GM18867 (cell line): ENCODE results near the gene PHYH.
"Not testable (repeated sequence)": the region's sequence is repeated elsewhere in the genome, so short reads cannot be mapped to it uniquely, and the experiment has no call there.

Experiments
- ATAC-seq: cut with Tn5 transposase; IDR thresholded peaks from one replicate; pipeline ENCODE4 v1.9.1; 2021; ENCODE audit warnings: mild to moderate bottlenecking, moderate library complexity; ENCODE audit not compliant: unreplicated experiment

PHYH gene

DNA sequence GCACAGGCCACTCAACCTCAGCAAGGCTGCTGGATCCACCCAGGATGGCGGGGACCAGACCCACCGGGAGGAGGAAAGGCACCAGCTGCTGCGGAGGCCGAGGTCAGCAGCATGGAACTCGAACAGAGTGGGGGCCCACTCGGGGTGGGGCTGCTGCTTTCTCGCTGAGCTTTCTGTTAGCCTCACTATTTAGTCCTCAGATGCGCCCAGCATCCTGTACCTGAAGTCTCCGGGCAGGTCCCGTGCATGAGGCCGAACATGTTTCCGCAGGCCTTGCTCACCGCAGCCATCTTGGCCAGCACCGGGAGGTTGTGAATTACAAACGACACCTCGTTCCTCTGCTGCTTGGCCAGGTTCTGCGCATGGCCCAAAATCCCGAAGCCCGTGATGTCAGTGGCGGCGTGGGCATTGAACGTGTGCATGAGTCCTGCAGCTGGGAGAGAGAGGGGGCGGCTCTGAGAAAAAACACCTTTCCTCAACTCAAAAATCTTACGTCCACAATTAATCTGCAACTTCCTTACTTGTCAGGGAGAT is 22.8 kb upstream of the PHYH start:
- no peak for ATAC-seq

DNA sequence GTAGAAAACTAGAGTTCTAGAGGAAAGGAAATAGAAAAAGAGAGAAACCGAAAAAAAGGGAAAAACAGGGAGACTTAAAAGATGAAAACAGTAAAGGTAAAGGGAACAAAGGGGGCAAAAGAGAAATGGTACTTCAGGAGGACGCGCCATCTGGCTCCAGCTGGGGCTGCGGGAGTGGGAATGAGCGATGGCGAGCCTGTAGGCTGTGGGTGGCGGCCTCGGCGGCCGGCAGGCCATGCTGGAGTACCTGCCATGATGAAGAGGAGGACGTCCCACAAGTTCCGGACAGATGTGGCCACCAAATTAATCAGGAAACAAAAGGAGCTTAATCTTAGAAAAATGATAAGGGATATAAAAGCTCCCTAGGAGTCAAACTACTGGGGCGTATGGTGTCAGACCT is 21.7 kb upstream of the PHYH start:
- ATAC-seq = no peak

DNA sequence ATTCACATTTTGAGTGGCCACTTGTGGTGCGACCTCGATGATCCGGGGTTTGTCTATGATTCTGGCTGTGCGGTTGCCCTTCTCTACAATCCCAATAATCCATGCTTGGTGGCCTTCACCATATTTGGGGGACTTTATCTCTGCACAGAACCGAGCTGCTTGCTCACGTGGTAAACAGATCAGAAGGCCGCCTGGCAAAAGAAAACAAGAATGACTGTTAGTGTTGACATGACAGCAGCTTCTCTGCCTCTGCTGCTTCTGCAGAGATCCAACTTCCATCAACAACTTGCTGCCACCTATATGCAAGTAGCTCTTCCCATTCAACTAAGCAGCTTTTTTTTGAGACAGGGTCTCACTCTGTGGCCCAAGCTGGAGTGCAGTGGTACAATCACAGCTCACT is 19.3 kb upstream of the PHYH start:
- no peak for ATAC-seq

DNA sequence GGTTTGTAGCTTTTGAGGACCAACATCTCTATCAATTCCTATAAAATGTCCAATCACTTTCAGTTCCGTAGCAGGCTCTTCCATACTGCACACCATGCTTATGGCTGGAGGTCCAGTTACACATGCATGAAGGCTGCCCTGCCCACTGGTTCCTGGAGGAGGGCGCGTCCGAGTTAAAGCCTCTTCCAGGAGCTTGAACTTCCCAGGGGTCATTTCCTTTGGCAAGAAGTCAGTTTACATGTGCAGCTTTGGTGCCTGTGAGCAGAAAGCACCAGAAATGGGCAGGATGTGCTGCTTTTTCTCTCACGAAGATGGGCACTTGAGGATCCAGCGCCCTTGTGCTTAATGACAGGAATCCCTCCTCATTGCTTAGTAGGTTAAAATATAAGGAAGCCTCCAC is 17.6 kb upstream of the PHYH start:
- no peak for ATAC-seq

DNA sequence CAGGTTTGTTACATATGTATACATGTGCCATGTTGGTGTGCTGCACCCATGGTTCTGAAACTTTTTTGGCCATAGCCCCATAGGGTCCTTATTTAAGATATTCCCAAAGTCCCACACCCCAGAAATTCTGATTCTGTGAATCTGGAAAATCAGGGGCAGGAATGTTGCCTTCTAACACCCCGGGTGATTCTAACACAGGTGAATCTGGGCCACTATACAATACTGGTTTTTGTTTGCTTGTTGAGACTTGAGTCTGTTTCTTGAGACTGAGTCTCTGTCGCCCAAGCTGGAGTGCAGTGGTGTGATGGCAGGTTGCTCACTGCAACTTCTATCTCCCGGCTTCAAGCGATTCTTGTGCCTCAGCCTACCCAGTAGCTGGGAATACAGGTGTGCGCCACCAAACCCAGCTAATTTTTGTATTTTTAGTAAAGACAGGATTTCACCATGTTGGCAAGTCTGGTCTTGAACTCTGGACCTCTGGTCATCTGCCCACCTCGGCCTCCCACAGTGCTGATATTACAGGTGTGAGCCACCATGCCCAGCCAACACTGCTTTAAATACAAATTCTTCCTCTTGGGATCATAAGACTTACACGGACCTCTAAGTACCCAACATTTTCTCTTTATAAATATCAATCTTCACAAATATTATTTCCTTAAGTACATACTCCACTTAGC is 16.9 kb upstream of the PHYH start:
- ATAC-seq = no peak

DNA sequence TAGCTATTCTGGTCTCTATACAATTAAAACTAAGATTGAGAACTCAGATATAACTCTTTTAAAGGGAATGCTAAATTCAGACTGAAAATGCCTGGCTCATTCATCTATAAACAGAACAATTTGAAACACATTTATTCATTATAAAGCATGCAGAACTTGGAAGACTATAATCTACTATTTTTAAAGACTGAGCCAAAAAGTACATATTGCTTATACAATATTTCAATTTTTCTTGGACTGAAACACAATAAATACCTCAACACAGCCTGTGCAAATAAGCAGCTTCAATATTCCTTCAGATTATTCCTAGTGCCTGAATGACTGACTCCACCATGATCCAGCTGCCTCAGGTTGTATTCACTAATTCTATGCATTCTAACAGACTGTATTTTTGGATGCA is 15.5 kb upstream of the PHYH start:
- no peak for ATAC-seq

DNA sequence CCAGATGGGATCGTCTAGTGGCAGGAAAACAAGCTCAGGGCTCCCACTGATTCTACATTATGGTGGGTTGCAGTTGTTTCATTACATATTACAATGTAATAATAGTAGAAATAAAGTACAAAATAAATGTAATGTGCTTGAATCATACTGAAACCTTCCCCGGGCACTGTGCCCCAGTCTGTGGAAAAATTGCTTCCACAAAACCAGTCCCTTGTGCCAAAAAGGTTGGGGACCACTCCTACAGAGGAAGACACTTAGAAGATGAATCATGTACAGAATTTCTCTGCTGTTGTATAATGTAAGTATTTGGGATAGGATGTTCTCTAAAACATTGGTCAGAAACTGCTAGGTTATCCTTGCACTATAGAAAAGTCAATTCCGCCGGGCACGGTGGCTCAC is 11.3 kb upstream of the PHYH start:
- no peak for ATAC-seq

DNA sequence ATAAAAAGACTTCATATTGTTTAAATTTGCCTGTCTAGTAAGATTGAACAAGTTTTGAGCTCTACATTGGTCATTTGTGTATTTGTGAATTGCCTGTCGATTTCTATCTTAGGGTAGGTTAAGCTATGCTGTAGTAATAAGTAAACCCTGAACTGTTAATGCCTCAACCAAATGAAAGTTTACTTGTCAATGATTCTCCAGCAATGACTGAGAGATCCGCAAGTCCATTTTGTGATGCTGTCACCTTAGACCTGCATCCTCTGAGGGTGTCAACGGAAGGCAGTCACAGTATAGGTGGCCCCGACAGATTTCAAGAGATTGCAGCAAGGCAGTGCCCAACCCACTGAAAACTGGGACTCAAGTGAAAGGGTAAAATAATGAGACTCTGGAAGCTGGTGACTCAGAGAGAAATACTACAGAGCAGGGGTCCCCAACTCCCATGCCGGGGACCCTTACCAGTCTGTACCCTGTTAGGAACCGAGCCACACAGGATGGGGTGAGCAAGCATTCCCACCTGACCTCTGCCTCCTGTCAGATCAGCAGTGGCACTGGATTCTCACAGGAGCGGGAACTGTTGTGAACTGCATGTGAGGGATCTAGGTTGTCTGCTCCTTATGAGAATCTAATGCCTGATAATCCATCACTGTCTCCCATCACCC is 10.8 kb upstream of the PHYH start:
- ATAC-seq = peak; percentile 62

DNA sequence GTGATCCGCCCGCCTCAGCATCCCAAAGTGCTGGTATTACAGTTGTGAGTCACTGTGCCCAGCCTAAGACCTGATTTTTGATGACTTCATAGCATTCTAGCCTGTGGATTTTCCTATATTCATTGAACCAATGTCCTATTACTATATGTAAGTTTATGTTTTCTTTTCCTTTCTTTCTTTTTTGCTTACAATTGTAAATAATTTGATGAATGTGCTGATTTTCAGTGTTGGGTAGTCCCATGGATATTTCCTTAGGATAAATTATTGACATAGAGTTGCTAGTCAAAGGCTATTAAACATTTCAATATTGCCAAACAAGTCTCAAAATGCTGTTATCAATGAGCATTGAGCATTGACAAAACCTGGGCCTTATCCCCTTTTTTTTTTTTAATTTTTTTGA is 9.9 kb upstream of the PHYH start:
- ATAC-seq = no peak

DNA sequence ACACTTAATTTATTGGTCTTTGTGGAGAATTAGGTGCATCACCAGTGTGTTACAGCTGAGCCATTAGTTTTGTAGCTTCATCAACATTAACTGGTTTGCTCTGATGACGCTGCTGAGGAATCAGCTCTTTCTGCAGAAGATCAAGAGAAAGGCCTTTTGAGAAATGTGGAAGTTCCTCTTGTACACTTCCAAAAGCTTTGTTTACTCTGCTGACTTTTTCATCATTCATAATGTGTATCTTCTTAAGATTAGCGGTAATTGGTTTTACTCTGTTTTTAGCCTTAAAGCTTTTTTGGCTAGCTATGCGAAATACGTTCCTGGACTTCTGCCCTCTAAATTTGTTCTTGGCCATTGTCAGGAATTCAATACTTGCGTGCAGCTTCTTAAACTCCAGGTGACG is 8.2 kb upstream of the PHYH start:
- no peak for ATAC-seq

DNA sequence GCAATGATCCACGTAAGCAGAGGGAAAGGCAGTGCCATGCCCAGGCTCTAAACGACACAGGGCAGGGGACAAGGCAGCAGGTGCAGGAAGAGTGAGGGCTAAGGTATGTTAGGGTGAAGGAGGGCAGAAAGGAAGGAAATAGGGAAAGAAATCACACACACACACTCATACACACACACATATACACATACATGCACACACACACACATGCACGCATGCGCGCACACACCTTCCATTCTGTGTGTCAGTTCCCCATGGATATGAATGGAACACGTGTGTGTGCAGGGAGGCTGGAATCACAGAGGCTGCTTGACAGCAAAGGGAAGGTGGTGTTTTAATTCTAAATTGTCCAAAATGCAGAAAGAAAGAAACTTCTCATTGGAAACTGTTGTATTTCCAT is 6.2 kb upstream of the PHYH start:
- ATAC-seq = no peak

DNA sequence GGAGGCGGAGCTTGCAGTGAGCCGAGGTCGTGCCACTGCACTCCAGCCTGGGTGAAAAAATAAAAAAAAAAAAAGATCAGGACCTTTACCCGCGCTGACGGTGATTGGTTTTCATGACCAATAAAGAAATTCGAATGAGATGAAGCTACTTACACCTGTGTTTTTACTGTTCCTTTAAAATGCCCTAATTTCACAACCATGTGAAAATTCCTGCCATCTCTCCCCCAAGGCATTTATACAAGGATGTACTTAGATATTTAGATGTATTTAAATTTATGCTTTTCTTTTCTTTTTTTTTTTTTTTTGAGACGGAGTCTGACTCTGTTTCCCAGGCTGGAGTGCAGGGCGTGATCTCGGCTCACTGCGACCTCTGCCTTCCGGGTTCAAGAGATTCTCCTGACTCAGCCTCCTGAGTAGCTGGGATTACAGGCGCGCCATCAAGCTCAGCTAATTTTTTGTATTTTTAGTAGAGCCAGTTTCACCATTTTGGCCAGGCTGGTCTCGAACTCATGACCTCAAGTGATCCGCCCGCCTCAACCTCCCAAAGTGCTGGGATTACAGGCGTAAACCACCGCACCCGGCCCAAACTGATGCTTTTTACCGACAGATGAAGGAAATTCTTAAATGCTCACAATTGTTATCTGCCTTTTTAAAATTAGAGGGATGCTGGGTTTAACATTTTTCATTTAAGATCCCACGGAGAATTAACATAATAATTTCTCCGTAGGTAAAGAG is 3.1 kb upstream of the PHYH start:
- ATAC-seq = no peak

DNA sequence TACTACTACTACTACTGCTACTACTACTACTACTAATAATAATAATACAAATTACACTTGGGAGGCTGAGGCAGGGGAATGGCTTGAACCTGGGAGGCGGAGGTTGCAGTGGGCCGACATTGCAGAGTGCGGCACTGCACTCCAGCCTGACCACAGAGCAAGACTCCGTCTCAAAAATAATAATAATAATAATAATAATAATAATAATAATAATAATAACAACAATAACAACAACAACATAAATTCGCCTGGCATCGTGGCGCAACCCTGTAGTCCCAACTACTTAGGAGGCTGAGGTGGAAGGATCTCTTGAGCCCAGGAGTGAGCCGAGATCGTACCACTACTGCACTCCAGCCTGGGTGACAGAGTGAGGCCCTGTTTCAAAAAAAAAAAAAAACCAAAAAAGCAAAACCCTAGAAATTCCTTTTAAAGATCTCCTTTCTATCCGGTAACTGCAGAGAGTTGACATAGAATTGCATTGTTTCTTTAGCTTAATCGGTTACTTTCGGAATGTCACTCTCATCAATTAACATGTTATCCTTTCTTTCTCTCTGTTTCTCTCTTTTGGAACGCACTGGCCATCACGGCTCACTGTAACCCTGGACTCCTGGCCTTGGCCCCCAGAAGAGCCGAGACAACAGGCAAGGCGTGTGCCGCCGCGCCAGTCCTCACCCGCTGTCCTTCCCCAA is 972 bp downstream of the PHYH start:
- ATAC-seq = no peak

DNA sequence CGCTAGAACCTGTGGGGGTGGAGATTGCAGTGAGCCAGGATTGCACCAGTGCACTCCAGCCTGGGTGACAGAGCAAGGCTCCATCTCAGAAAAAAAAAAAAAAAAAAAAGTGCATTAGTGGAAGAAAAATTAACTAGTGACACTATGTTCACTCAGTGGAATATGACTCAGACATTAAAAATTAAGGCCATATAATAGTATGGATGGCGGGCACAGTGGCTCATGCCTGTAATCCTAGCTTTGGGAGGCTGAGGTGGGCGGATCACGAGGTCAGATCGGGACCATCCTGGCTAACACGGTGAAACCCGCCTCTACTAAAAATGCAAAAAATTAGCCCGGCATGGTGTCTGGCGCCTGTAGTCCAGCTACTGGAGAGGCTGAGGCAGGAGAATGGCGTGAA is 3.4 kb downstream of the PHYH start:
- no peak for ATAC-seq

DNA sequence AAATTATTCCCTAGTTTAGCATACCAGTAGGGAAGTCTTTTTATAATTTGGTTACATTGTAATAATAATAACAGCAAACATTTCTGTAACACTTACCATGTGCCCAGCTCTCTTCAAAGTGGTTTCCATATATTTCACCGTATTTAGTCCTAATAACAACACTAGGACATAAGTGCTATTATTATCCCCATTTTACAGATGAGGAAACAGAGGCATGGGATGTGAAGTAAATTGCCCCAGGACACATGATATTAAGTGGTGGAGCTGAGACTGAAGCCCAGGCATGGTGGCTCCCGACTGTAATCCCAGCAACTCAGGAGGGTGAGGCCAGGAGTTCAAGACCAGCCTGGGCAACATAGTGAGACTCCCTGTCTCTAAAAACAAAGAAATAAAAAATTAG is 5.1 kb downstream of the PHYH start:
- ATAC-seq = no peak

DNA sequence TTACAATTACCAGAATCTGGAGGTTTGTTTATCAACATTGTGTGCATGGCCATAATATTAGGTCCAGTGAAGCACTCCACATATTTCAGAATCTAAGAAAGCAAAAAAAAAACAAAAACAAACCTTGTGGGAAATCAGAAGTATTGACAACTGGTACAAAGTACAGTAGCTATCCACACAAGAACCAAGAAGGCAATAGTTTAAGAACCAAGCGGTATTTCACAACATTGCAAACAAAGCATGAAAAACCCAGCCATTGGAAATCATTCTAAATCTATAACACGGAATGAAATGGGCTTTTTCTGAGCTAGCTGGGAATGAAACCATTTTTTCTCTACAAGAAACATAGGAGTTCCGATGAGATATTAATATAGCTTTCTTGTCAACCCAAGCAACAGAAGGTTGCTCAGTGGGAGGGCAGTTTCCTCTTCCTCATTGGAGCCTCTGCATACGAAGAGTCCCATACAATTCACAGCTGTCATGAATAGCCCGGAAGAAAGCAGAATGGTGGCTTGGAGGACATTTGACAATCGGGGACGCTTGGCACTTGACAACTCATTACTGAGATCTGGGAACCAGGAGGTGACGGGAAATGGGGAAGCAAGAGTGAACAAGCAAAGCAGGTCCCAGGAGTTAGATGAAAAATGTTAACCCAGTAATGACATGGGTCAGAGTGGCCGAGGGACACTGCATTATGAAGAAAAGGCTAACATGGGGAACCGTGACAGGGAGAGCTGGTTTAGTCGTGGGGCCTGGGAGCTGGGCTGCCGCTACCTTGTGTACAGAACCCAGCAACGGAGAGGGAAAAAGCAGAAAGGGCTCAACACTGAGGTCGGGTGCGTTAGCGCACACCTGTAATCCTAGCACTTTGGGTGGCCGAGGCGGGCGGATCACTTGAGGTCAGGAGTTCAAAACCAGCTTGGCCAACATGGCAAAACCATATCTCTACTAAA is 7.8 kb downstream of the PHYH start:
- no peak for ATAC-seq

DNA sequence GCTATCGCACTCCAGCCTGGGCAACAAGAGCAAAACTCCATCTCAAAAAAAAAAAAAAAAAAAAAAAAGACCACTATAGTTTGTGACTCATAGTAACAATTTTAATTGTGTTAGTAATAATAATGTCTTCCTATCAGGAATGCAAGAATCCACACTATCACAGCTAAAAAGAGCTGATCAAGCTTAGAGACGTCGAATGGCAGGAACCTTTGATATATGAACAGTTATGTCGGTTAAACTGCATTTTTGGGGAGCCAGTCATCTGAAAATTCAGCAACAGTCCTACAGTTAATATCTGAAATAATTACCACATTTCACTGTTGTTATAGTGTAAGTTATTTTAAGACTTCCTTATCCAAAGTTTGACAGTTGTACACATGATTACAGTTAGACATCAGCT is 8.8 kb downstream of the PHYH start:
- ATAC-seq = no peak

DNA sequence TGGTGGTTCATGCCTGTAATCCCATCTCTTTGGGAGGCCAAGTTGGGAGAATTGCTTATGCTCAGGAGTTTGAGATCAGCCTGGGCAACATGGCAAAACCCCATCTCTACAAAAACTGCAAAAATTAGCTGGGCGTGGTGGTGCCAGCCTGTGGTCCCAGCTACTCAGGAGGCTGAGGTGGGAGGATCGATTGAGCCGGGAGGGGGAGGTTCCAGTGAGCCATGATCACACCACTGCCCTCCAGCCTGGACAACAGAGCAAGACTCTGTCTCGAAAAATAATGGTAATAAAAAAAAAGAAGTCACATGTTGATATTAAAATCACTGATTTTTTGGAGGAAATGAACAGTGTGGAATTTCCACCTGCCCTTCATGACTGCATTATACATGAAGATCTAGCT is 15.8 kb downstream of the PHYH start:
- no peak for ATAC-seq

DNA sequence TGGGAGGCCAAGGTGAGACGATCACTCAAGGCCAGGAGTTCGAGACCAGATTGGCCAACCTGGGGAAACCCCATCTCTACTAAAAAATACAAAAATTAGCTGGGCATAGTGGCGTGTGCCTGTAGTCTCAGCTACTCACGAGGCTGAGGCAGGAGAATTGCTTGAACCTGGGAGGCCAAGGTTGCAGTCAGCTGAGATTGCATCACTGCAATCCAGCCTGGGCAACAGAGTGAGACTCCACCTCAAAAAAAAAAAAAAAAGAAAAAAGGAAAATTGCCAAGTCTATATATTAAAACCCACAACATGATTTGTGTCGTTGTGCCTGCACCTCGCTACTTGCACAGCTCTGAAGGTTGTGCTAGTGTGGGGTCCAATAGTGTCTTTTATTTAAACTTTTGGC is 17.5 kb downstream of the PHYH start:
- ATAC-seq = not testable (repeated sequence)

DNA sequence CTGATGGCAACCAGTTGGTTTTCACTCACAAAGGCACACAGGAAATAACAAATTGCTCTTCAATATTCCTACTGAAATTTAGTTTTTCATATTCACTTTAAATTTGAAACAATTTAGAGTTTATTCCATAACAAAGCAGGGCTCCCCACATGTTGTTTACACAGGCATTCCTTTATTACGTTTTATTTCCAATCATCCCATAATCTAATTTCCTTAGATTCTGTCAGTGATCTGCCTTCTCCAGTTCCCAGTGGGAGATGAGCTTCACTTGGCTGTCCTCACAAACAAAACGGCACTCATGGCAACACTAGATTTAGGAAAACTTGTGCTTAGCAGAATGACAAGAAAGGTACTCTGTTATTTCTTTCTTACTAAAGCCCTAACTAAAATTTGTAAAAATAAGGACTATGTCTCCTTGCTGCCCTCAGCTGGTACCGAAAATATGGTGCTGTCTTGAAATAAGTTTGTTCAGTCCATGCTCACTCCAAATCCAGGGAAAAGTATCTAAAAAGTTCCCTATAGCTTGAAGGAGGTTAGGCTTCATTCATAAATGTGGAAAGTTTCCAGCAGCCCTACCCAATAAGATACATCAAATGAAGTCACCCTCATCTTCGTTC is 23.0 kb downstream of the PHYH start:
- no peak for ATAC-seq
